ENCODE measurements around the gene HKDC1. TPM values are rescaled to one million over a fixed set of nuclear protein-coding genes. Genes with fewer than 3 reads are reported as not detected.

The HKDC1 gene
- total RNA-seq, 4 donors from 2014 or later: 0.27 TPM; not detected in 3

GRCh38 chr10:69186524-69186923 is 33.6 kb upstream of the HKDC1 start:
- H3K4me3 ChIP-seq: no peak overlapping the region
- WGBS, 2 donors (ENCODE audit: low coverage in 1 of 2): 79 to 86% methylated on average over 1 of the region's 1 CpG
- H3K27ac ChIP-seq: no peak overlapping the region
- H3K27me3 ChIP-seq: no peaks in the 10 kb centered on the region
- TF ChIP-seq EP300 (IDR thresholded peaks at IDR 0.05) (no peak), CTCF (IDR thresholded peaks at IDR 0.05) (no peak), POLR2A (IDR thresholded peaks at IDR 0.05) (no peak), POLR2AphosphoS5 (IDR thresholded peaks at IDR 0.05) (no peak)
- H3K36me3 ChIP-seq: peaks cover 0 to 78% of the 10 kb centered on the region in 2 donors
- ATAC-seq: no peak
- H3K9me3 ChIP-seq: no peaks in the 10 kb centered on the region
- H3K4me1 ChIP-seq: peaks cover under 1 to 22% (median 4%) of the 10 kb centered on the region in 3 donors

GRCh38 chr10:69201045-69201444 is 19.1 kb upstream of the HKDC1 start:
- H3K27ac ChIP-seq: no peak overlapping the region

DNA sequence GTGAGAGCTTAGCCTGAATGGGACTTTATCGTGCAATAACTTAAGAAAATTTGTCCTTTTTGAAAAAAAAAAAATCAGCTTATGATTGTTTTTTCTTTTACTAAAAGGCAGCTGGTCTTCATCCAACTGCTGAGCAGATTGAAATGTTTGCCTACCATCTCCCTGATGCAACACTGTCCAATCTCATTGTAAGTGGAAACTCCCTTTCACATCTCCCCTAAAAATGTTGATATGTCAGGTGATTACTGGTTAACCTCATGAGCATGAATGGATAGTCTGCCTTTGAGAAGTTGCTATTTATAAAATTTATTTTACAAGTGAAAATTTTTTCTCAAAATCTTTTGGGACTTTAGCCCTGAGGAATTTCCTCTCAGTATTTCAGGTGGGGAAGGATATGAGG is 17.8 kb upstream of the HKDC1 start:
- no peaks in the 10 kb centered on the region for H3K27me3 ChIP-seq
- no peak overlapping the region for H3K4me3 ChIP-seq
- TF ChIP-seq EP300 (IDR thresholded peaks at IDR 0.05) (no peak), POLR2AphosphoS5 (IDR thresholded peaks at IDR 0.05) (no peak), CTCF (IDR thresholded peaks at IDR 0.05) (no peak)
- no peaks in the 10 kb centered on the region for H3K4me1 ChIP-seq
- no peak for ATAC-seq
- 59 to 62% methylated on average over 1 of the region's 1 CpG for WGBS, 2 donors (ENCODE audit: low coverage in 1 of 2)
- peaks cover 8 to 97% of the 10 kb centered on the region in 2 donors for H3K36me3 ChIP-seq
- H3K9me3 ChIP-seq: no peaks in the 10 kb centered on the region
- no peak overlapping the region for H3K27ac ChIP-seq

More at GRCh38 chr10:69201045-69201444, 19.1 kb upstream of the HKDC1 start:
- Histone ChIP-seq H3K36me3 (peaks cover 8 to 97% of the 10 kb centered on the region in 2 donors), H3K4me3 (no peak overlapping the region), H3K9me3 (no peaks in the 10 kb centered on the region), H3K27me3 (no peaks in the 10 kb centered on the region), H3K4me1 (no peaks in the 10 kb centered on the region)
- no peak for ATAC-seq
- 60 to 79% methylated on average over 1 to 2 of the region's 2 CpGs for WGBS, 2 donors (ENCODE audit: low coverage in 1 of 2)
- no peak for TF ChIP-seq CTCF (IDR thresholded peaks at IDR 0.05)
- no peak for TF ChIP-seq EP300 (IDR thresholded peaks at IDR 0.05)
- TF ChIP-seq POLR2A (IDR thresholded peaks at IDR 0.05): no peak
- no peak for TF ChIP-seq POLR2AphosphoS5 (IDR thresholded peaks at IDR 0.05)

DNA sequence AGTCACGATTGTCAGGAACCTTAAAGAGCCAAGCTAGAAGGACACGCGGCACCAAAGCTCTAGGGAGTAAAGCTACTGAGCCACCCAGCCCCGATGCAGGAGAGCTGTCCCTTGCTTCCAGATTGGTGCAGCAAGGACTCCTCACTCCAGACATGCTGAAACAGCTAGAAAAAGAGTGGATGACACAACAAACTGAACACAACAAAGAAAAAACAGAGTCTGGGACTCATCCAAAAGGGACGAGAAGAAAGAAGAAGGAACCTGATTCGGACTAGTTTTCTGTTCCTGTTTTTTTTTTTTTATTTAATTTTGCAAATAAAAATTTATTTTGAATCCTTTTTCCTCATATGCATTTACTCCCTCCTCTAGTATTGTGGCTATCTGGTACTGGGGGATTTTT is 11.4 kb upstream of the HKDC1 start:
- H3K36me3 ChIP-seq: peaks cover 0 to 64% of the 10 kb centered on the region in 2 donors
- ATAC-seq: no peak
- no peak overlapping the region for H3K27ac ChIP-seq
- 75 to 95% methylated on average over 4 to 5 of the region's 6 CpGs for WGBS, 2 donors (ENCODE audit: low coverage in 1 of 2)
- no peaks in the 10 kb centered on the region for H3K4me1 ChIP-seq
- H3K4me3 ChIP-seq: no peak overlapping the region
- TF ChIP-seq POLR2A (IDR thresholded peaks at IDR 0.05) (no peak), CTCF (IDR thresholded peaks at IDR 0.05) (no peak), EP300 (IDR thresholded peaks at IDR 0.05) (no peak), POLR2AphosphoS5 (IDR thresholded peaks at IDR 0.05) (no peak)
- H3K27me3 ChIP-seq: no peaks in the 10 kb centered on the region
- no peaks in the 10 kb centered on the region for H3K9me3 ChIP-seq

DNA sequence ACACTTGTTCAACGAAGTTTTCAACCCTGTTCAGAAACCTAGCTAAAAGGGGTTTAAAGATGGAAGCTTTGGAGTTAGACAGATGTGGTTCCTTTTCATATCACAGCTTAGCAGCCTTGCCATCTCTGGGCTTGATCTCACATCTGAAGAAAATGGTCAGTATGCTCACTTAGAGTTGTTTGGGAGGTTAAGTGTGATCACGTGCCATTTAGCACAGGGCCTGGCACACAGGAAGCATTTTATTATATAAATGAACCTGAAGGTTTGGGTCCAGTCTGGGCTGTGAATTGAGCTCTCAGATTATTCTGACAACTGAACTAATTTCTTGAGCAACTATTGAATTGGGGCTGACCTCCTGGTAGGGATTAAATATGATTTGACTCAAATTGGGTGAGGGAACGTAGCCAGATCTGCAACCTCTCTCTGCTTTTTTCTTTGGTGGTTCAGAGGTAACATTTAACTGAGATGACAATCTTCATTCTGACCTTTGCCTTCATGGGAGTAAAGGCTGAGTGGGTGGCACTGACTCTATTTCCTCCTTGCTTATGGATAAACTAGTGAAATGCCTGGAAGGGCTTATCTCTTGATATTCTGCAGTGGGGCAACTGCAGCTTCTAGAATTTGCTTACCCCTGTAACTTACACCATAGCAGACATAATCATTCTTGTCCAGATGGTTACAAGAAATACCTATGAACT is 10.2 kb upstream of the HKDC1 start:
- TF ChIP-seq POLR2A (IDR thresholded peaks at IDR 0.05) (no peak), EP300 (IDR thresholded peaks at IDR 0.05) (no peak), CTCF (IDR thresholded peaks at IDR 0.05) (no peak), POLR2AphosphoS5 (IDR thresholded peaks at IDR 0.05) (no peak)
- WGBS, 2 donors (ENCODE audit: low coverage in 1 of 2): 60 to 63% methylated on average over 3 of the region's 3 CpGs
- Histone ChIP-seq H3K36me3 (peaks cover 0 to 52% of the 10 kb centered on the region in 2 donors), H3K4me1 (no peaks in the 10 kb centered on the region), H3K27me3 (no peaks in the 10 kb centered on the region), H3K4me3 (no peak overlapping the region), H3K27ac (no peak overlapping the region), H3K9me3 (no peaks in the 10 kb centered on the region)
- ATAC-seq: no peak

All from gastroesophageal sphincter (tissue), 4 donors.